ENCODE measurements around the gene P3H1.

DNA sequence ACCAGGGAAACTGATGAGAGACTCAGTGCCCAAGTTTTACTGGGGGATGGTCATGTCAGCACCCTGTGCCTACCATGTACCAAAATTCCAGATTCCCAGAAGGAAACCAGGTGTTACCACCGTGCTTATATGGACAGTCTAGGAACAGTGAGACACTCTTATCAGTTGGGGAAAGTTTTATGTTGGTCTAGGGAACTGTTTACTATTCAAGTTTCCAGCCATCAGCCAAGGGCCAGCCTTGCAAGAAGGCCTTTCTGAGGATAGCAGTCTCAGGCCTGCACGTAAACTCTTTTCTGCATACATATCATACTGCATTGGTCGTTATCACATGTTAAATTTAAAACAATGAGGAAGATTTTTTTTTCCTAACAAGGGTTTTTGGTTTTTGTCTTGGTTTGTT lies 30.6 kb upstream of the P3H1 start:
- no peak for TF ChIP-seq POLR2A (IDR thresholded peaks at IDR 0.05; ENCODE audit: low read length)
- no peak for TF ChIP-seq GATA1 (IDR thresholded peaks at IDR 0.05; ENCODE audit: low read depth, low read length)

All from erythroblast (primary cell).